ENCODE data around the gene PLPP6.

The PLPP6 gene

GRCh38 chr9:4700932-4701331 is 38.8 kb downstream of the PLPP6 start:
- DNase-seq: no peak

DNA sequence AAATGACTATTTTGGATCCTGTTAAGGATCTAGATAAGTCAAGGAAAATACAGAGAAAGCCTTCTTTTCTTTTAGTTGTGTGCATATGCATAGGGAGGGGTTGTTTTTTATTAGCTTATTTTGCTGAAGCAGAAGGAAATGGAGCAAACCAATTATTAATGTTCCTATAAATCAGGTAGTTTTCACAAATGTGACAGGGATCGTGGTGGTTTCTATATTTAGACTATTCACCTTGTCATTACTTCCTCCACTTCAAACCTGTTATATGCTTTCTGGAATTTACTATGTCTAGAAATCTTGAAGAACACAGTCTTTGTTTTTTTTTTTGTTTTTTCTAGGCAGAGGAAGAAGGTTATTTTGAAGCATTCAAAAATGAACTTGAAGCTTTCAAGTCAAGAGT is 39.4 kb downstream of the PLPP6 start:
- DNase-seq: no peak

GRCh38 chr9:4704129-4704528 is 42.0 kb downstream of the PLPP6 start:
- no peak for DNase-seq

DNA sequence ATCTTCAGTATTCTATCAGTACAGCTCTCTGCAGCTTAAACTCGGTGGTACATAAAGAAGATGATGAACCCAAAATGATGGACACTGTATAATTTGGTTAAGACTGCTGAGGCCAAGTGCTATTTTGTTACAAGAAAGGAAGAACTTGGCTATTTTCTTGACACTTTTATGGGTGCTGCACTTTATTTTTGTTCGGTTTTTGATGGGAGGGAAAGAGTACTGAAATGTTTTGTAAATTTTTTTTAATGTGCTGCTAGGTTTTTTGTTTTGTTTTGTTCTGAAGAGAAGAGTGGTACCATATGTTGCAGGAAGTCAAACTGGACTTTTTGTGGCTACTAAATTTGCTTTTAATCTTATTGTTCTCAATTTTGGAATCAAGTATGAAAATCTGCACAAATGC is 43.9 kb downstream of the PLPP6 start:
- DNase-seq: no peak

- no peak for DNase-seq
Observed at GRCh38 chr9:4706971-4707622, 45.0 kb downstream of the PLPP6 start.

DNA sequence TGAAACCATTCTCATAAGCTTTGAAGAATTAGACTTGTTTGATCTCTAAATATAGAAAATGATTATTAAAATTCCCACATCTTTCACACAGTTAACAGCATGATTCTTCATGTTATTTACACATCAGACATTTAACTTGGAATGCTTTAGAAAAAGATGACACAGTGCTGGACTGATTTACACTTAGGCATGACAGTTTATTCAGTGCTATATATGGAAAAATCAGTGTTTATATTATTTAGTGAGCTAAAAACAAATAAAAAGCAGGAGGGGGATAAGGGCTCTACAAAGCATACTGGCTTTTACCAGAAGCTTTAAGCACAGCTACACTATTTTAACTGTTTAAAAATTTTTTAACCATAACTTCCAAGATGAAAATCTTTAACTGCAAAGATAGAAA is 47.3 kb downstream of the PLPP6 start:
- DNase-seq: no peak

DNA sequence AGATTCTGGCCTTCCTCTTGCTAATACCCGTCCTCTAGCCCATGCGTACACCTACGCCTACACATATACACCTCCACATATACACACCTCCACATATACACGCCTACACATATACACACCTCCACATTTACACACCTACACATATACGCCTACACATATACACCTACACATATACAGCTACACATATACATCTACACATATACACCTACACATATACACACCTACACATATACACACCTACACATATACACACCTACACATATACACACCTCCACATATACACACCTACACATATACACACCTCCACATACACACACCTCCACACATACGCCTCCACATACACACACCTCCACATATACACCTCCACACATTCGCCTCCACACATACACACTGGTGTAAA is 51.8 kb downstream of the PLPP6 start:
- no peak for DNase-seq

DNA sequence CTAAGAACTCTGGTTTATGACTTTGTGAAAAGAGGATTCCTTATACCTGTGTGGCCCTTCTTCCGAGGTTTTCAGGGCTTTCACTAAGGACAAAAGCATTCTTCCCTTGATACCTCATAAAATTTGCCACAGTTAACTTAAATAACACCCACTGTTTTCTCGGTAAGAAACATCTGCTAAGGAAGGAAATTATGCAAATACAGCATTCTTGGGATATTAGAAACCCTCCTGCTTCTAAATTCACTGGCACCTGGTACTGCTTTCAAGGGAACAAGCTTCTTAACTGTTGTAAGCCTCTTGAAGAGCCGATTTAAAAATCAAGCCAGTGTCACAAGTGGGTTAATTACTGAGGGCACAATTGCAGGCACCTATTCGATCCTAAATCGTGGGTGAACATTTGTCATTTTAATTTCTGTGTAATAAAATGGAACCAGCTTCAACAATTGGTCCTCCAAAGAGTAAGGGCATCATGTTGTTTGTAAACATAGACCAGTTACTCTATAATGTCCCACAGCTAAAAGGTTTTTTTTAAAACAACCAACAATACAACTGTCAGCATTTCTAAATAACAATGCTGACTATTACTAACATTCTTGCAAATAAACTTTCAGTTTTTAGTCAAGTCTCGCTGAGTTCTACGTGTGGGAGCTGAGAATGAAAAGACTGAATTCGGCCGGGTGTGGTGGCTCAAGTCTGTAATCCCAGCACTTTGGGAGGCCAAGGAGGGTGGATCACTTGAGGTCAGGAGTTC is 52.3 kb downstream of the PLPP6 start:
- DNase-seq: no peak
